Astrocyte of the spinal cord (primary cell): ENCODE data around the gene FBXL17.

Source experiments
- DNase-seq: peaks from one replicate; pipeline ENCODE4 v3.0.0; 2011; ENCODE audit warnings: low read depth, low spot score
- H3K4me3 ChIP-seq: 2 replicates; pipeline ENCODE4 v1.5.1; 2011; ENCODE audit warnings: low read depth, mild to moderate bottlenecking, low read length, moderate library complexity
- CTCF ChIP-seq: IDR thresholded peaks from 2 replicates; pipeline ENCODE4 v1.5.1; 2012; ENCODE audit warnings: low read depth, mild to moderate bottlenecking, low read length, inconsistent platforms
- in situ Hi-C: cut with HindIII; loops from 2 replicates; pipeline ENCODE4 v1.10.0; 2017; ENCODE audit warnings: low sequenced_read_pairs

FBXL17 gene

GRCh38 chr5:107930092-107930491, 451.8 kb downstream of the FBXL17 start:
- no peak overlapping the region for H3K4me3 ChIP-seq
- TF ChIP-seq CTCF: no peak
- in situ Hi-C loops: no loop called here
- DNase-seq: peak; percentile 61

GRCh38 chr5:107929080-107929479, 452.8 kb downstream of the FBXL17 start:
- no peak for TF ChIP-seq CTCF
- H3K4me3 ChIP-seq: no peak overlapping the region
- no peak for DNase-seq
- in situ Hi-C loops: no loop called here

GRCh38 chr5:107926121-107926520, 455.8 kb downstream of the FBXL17 start:
- TF ChIP-seq CTCF: no peak
- in situ Hi-C loops: no loop called here
- H3K4me3 ChIP-seq: no peak overlapping the region
- DNase-seq: no peak

- in situ Hi-C loops: no loop called here
- no peak for DNase-seq
- TF ChIP-seq CTCF: no peak
- no peak overlapping the region for H3K4me3 ChIP-seq
Observed at GRCh38 chr5:107925200-107925599, 456.7 kb downstream of the FBXL17 start.

- no peak overlapping the region for H3K4me3 ChIP-seq
- DNase-seq: no peak
- no peak for TF ChIP-seq CTCF
- in situ Hi-C loops: no loop called here
Observed at GRCh38 chr5:107919969-107920368, 461.9 kb downstream of the FBXL17 start.

- no peak for DNase-seq
- in situ Hi-C loops: no loop called here
- no peak for TF ChIP-seq CTCF
- no peak overlapping the region for H3K4me3 ChIP-seq
Observed at GRCh38 chr5:107919361-107919760, 462.5 kb downstream of the FBXL17 start.

- TF ChIP-seq CTCF: no peak
- H3K4me3 ChIP-seq: no peak overlapping the region
- DNase-seq: no peak
- in situ Hi-C loops: no loop called here
Observed at GRCh38 chr5:107917983-107918382, 463.9 kb downstream of the FBXL17 start.
